Activated T-helper 17 cell treated with anti-CD3 and anti-CD28 coated beads, Interleukin-2, amount 50 U/mL, for 72 hours (primary cell): Measurements from ENCODE around the gene GABRB1. TPM values are rescaled to one million over a fixed set of nuclear protein-coding genes. Genes with fewer than 3 reads are reported as not detected.
A peak's percentile ranks its signal among the peaks of the same experiment; 100 is the strongest.

Source experiments
- ATAC-seq: fragments of 150-1000 bp; cut with Tn5 transposase; replicated peaks from 2 replicates; pipeline ENCODE4 v1.10.0; 2021; ENCODE audit warnings: mild to moderate bottlenecking, moderate library complexity
- H3K27ac Mint-ChIP-seq: one replicate; pipeline ENCODE4 v1.8.0; 2022; ENCODE audit warnings: mixed read lengths
- H3K27me3 Mint-ChIP-seq: one replicate; pipeline ENCODE4 v1.8.0; 2022; ENCODE audit warnings: mixed read lengths
- H3K36me3 Mint-ChIP-seq: one replicate; pipeline ENCODE4 v1.8.0; 2022; ENCODE audit warnings: low read depth, mild to moderate bottlenecking, mixed read lengths
- H3K4me1 Mint-ChIP-seq: one replicate; pipeline ENCODE4 v1.8.0; 2022; ENCODE audit warnings: mixed read lengths
- H3K4me3 Mint-ChIP-seq: one replicate; pipeline ENCODE4 v1.8.0; 2022; ENCODE audit warnings: mild to moderate bottlenecking, mixed read lengths
- H3K9me3 Mint-ChIP-seq: one replicate; pipeline ENCODE4 v1.8.0; 2022; ENCODE audit warnings: mixed read lengths
- total RNA-seq, 2 donors: library from RNA; stranded (reverse); gene quantifications; one replicate each; pipeline ENCODE4 v1.2.3, GENCODE V29; 2022

Gene GABRB1
- total RNA-seq, 2 donors from 2014 or later, result not detected

GRCh38 chr4:47118192-47118929 is 87.0 kb downstream of the GABRB1 start:
- H3K4me3 Mint-ChIP-seq, result no peak overlapping the region

GRCh38 chr4:47120783-47121182 is 89.4 kb downstream of the GABRB1 start:
- H3K36me3 Mint-ChIP-seq, result no peaks in the 10 kb centered on the region
- H3K9me3 Mint-ChIP-seq, result no peaks in the 10 kb centered on the region
- H3K27ac Mint-ChIP-seq, result no peak overlapping the region
- no peaks in the 10 kb centered on the region for H3K4me1 Mint-ChIP-seq
- peaks cover 10% of the 10 kb centered on the region for H3K27me3 Mint-ChIP-seq
- no peak for ATAC-seq
- H3K4me3 Mint-ChIP-seq, result no peak overlapping the region

More at GRCh38 chr4:47118192-47118929, 87.0 kb downstream of the GABRB1 start:
- Mint-ChIP-seq H3K9me3 (no peaks in the 10 kb centered on the region), H3K27ac (no peak overlapping the region), H3K36me3 (no peaks in the 10 kb centered on the region), H3K4me1 (no peaks in the 10 kb centered on the region), H3K27me3 (peaks cover 6% of the 10 kb centered on the region)
- ATAC-seq, result no peak

- ATAC-seq, result peak; percentile 44
- Mint-ChIP-seq H3K27me3 (peaks cover 22% of the 10 kb centered on the region), H3K27ac (no peak overlapping the region), H3K4me1 (no peaks in the 10 kb centered on the region), H3K36me3 (no peaks in the 10 kb centered on the region), H3K4me3 (no peak overlapping the region), H3K9me3 (no peaks in the 10 kb centered on the region)
Measured at GRCh38 chr4:47122592-47123291, 91.4 kb downstream of the GABRB1 start.

GRCh38 chr4:47128991-47129390 is 97.6 kb downstream of the GABRB1 start:
- peaks cover 26% of the 10 kb centered on the region for H3K27me3 Mint-ChIP-seq
- no peak overlapping the region for H3K27ac Mint-ChIP-seq
- no peak for ATAC-seq
- H3K36me3 Mint-ChIP-seq, result no peaks in the 10 kb centered on the region
- H3K9me3 Mint-ChIP-seq, result no peaks in the 10 kb centered on the region
- H3K4me1 Mint-ChIP-seq, result no peaks in the 10 kb centered on the region
- no peak overlapping the region for H3K4me3 Mint-ChIP-seq

GRCh38 chr4:47135210-47135609 is 103.8 kb downstream of the GABRB1 start:
- ATAC-seq, result no peak
- Mint-ChIP-seq H3K4me1 (no peaks in the 10 kb centered on the region), H3K9me3 (no peaks in the 10 kb centered on the region), H3K4me3 (no peak overlapping the region), H3K27me3 (peaks cover 11% of the 10 kb centered on the region), H3K36me3 (no peaks in the 10 kb centered on the region), H3K27ac (no peak overlapping the region)

- no peak overlapping the region for H3K27ac Mint-ChIP-seq
- no peak for ATAC-seq
- H3K9me3 Mint-ChIP-seq, result no peaks in the 10 kb centered on the region
- no peak overlapping the region for H3K4me3 Mint-ChIP-seq
- no peaks in the 10 kb centered on the region for H3K36me3 Mint-ChIP-seq
- peaks cover 30% of the 10 kb centered on the region for H3K27me3 Mint-ChIP-seq
- no peaks in the 10 kb centered on the region for H3K4me1 Mint-ChIP-seq
Measured at GRCh38 chr4:47143261-47143660, 111.9 kb downstream of the GABRB1 start.

GRCh38 chr4:47145630-47146029 is 114.3 kb downstream of the GABRB1 start:
- H3K4me3 Mint-ChIP-seq, result no peak overlapping the region
- peak; percentile 52 for ATAC-seq
- H3K9me3 Mint-ChIP-seq, result no peaks in the 10 kb centered on the region
- peaks cover 30% of the 10 kb centered on the region for H3K27me3 Mint-ChIP-seq
- no peaks in the 10 kb centered on the region for H3K4me1 Mint-ChIP-seq
- H3K36me3 Mint-ChIP-seq, result no peaks in the 10 kb centered on the region
- H3K27ac Mint-ChIP-seq, result no peak overlapping the region

- Mint-ChIP-seq H3K36me3 (no peaks in the 10 kb centered on the region), H3K4me1 (no peaks in the 10 kb centered on the region), H3K27ac (no peak overlapping the region), H3K4me3 (no peak overlapping the region), H3K9me3 (no peaks in the 10 kb centered on the region), H3K27me3 (peaks cover 13% of the 10 kb centered on the region)
- no peak for ATAC-seq
Measured at GRCh38 chr4:47154816-47155370, 123.5 kb downstream of the GABRB1 start.

GRCh38 chr4:47155919-47156318 is 124.6 kb downstream of the GABRB1 start:
- Mint-ChIP-seq H3K9me3 (no peaks in the 10 kb centered on the region), H3K4me3 (no peak overlapping the region)

GRCh38 chr4:47160095-47160494 is 128.7 kb downstream of the GABRB1 start:
- Mint-ChIP-seq H3K4me1 (no peaks in the 10 kb centered on the region), H3K4me3 (no peak overlapping the region), H3K9me3 (peaks cover under 1% of the 10 kb centered on the region), H3K27ac (no peak overlapping the region), H3K27me3 (peaks cover 4% of the 10 kb centered on the region), H3K36me3 (no peaks in the 10 kb centered on the region)
- no peak for ATAC-seq

More at GRCh38 chr4:47155919-47156318, 124.6 kb downstream of the GABRB1 start:
- Mint-ChIP-seq H3K27me3 (peaks cover 13% of the 10 kb centered on the region), H3K36me3 (no peaks in the 10 kb centered on the region), H3K27ac (no peak overlapping the region), H3K4me1 (no peaks in the 10 kb centered on the region)
- no peak for ATAC-seq

GRCh38 chr4:47167081-47168035 is 136.0 kb downstream of the GABRB1 start:
- no peak overlapping the region for H3K4me3 Mint-ChIP-seq

GRCh38 chr4:47184083-47184482 is 152.7 kb downstream of the GABRB1 start:
- Mint-ChIP-seq H3K4me1 (no peaks in the 10 kb centered on the region), H3K27me3 (peaks cover 13% of the 10 kb centered on the region), H3K4me3 (no peak overlapping the region), H3K27ac (no peak overlapping the region), H3K9me3 (no peaks in the 10 kb centered on the region), H3K36me3 (no peaks in the 10 kb centered on the region)
- no peak for ATAC-seq

More at GRCh38 chr4:47167081-47168035, 136.0 kb downstream of the GABRB1 start:
- H3K9me3 Mint-ChIP-seq, result peaks cover 10% of the 10 kb centered on the region
- H3K27ac Mint-ChIP-seq, result no peak overlapping the region
- H3K36me3 Mint-ChIP-seq, result no peaks in the 10 kb centered on the region
- no peak for ATAC-seq
- no peaks in the 10 kb centered on the region for H3K4me1 Mint-ChIP-seq
- peaks cover 4% of the 10 kb centered on the region for H3K27me3 Mint-ChIP-seq

GRCh38 chr4:47185761-47186160 is 154.4 kb downstream of the GABRB1 start:
- no peak for ATAC-seq
- Mint-ChIP-seq H3K27me3 (peaks cover 13% of the 10 kb centered on the region), H3K9me3 (no peaks in the 10 kb centered on the region), H3K36me3 (no peaks in the 10 kb centered on the region), H3K27ac (no peak overlapping the region), H3K4me1 (no peaks in the 10 kb centered on the region), H3K4me3 (no peak overlapping the region)

GRCh38 chr4:47187608-47188007 is 156.2 kb downstream of the GABRB1 start:
- Mint-ChIP-seq H3K27me3 (peaks cover 7% of the 10 kb centered on the region), H3K27ac (no peak overlapping the region), H3K4me3 (no peak overlapping the region), H3K36me3 (no peaks in the 10 kb centered on the region), H3K4me1 (no peaks in the 10 kb centered on the region), H3K9me3 (no peaks in the 10 kb centered on the region)
- no peak for ATAC-seq
